Esophagus muscularis mucosa (tissue), 4 donors: ENCODE data around the gene GSC.

ENCODE experiments used
- EP300 ChIP-seq: sonication (generic); formaldehyde crosslinking; IDR thresholded peaks from one replicate; pipeline ENCODE4 v1.6.1; 2017; ENCODE audit warnings: antibody characterized with exemption
- POLR2A ChIP-seq: fragments of 450-650 bp; IDR thresholded peaks from one replicate; pipeline ENCODE4 v1.6.1; 2017; ENCODE audit warnings: antibody characterized with exemption, moderate library complexity, mild to moderate bottlenecking, low read depth
- POLR2AphosphoS5 ChIP-seq, 2 donors: sonication (generic); formaldehyde crosslinking; IDR thresholded peaks; one replicate each; pipeline ENCODE4 v1.6.1; 2017; ENCODE audit warnings: antibody characterized with exemption in 2 of 2
- TF ChIP-seq, protein P1 (sequence below), 3 experiments: fragments of 200-600 bp in 2 of 3; fragments of 450-650 bp in 1 of 3; sonication (generic) in 2 of 3; IDR thresholded peaks; one replicate each; pipeline ENCODE4 v1.5.1; 2017 to 2019; ENCODE audit warnings: antibody characterized with exemption in 3 of 3, mild to moderate bottlenecking in 2 of 3, moderate library complexity in 1 of 3

GRCh38 chr14:94761348-94761996 is 8.4 kb downstream of the GSC start:
- TF ChIP-seq, protein P1, sequence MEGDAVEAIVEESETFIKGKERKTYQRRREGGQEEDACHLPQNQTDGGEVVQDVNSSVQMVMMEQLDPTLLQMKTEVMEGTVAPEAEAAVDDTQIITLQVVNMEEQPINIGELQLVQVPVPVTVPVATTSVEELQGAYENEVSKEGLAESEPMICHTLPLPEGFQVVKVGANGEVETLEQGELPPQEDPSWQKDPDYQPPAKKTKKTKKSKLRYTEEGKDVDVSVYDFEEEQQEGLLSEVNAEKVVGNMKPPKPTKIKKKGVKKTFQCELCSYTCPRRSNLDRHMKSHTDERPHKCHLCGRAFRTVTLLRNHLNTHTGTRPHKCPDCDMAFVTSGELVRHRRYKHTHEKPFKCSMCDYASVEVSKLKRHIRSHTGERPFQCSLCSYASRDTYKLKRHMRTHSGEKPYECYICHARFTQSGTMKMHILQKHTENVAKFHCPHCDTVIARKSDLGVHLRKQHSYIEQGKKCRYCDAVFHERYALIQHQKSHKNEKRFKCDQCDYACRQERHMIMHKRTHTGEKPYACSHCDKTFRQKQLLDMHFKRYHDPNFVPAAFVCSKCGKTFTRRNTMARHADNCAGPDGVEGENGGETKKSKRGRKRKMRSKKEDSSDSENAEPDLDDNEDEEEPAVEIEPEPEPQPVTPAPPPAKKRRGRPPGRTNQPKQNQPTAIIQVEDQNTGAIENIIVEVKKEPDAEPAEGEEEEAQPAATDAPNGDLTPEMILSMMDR (IDR thresholded peaks at IDR 0.05) = no peak
- TF ChIP-seq POLR2AphosphoS5 (IDR thresholded peaks at IDR 0.05) = no peak
- no peak for TF ChIP-seq POLR2A
- TF ChIP-seq EP300 = no peak
